H1 (cell line): ENCODE data around the gene RAB11A.
A peak's percentile ranks its signal among the peaks of the same experiment; 100 is the strongest.

ENCODE experiments used
- BACH1 ChIP-seq: IDR thresholded peaks from 2 replicates; pipeline ENCODE4 v1.6.1; 2012; ENCODE audit warnings: low read length, improper control_type of control experiment
- CEBPB ChIP-seq: IDR thresholded peaks from 2 replicates; pipeline ENCODE4 v1.6.1; 2012; ENCODE audit warnings: low read depth, low read length
- CTCF ChIP-seq, 3 experiments: IDR thresholded peaks; 1 replicate in 2 of 3; 2 replicates in 1 of 3; pipeline versions ENCODE4 v1.5.1 to v1.6.1; 2011; ENCODE audit warnings: low read length in 3 of 3, mild to moderate bottlenecking in 3 of 3, inconsistent platforms in 2 of 3, low read depth in 1 of 3, moderate library complexity in 1 of 3; ENCODE audit not compliant: insufficient read depth in 1 of 3; ENCODE audit errors: control extremely low read depth in 1 of 3
- EZH2 ChIP-seq: fragments of 200-600 bp; sonication (generic); IDR thresholded peaks from 2 replicates; pipeline ENCODE4 v1.7.1; 2012; ENCODE audit warnings: low read depth, mild to moderate bottlenecking, moderate library complexity, low read length, inconsistent platforms; ENCODE audit not compliant: severe bottlenecking
- GTF2F1 ChIP-seq: IDR thresholded peaks from 2 replicates; pipeline ENCODE4 v1.6.1; 2012; ENCODE audit warnings: low read depth, low read length, improper control_type of control experiment, borderline replicate concordance
- HDAC6 ChIP-seq: IDR thresholded peaks from one replicate; pipeline ENCODE4 v1.7.1; 2012; ENCODE audit warnings: low read depth, mild to moderate bottlenecking, inconsistent platforms, low read length, moderate library complexity
- MAX ChIP-seq: IDR thresholded peaks from 2 replicates; pipeline ENCODE4 v1.6.1; 2012; ENCODE audit warnings: inconsistent platforms
- NRF1 ChIP-seq: IDR thresholded peaks from 2 replicates; pipeline ENCODE4 v1.6.1; 2011; ENCODE audit warnings: mild to moderate bottlenecking, low read depth, low read length, improper control_type of control experiment
- POLR2A ChIP-seq, 2 experiments: IDR thresholded peaks; 1 replicate in 1 of 2; 2 replicates in 1 of 2; pipeline ENCODE4 v1.6.1; 2011; ENCODE audit warnings: low read depth in 2 of 2, low read length in 2 of 2, mild to moderate bottlenecking in 2 of 2; ENCODE audit errors: control extremely low read depth in 1 of 2
- POLR2AphosphoS5 ChIP-seq: IDR thresholded peaks from 2 replicates; pipeline ENCODE4 v1.6.1; 2011; ENCODE audit warnings: low read depth, low read length
- SIN3A ChIP-seq, 2 experiments: IDR thresholded peaks in 1 of 2; conservative IDR thresholded peaks in 1 of 2; 2 replicates each; pipeline ENCODE4 v1.6.1; 2011 to 2012; ENCODE audit warnings: low read length in 2 of 2, improper control_type of control experiment in 1 of 2, low read depth in 1 of 2, mild to moderate bottlenecking in 1 of 2
- TAF1 ChIP-seq: IDR thresholded peaks from 2 replicates; pipeline ENCODE4 v1.6.1; 2011; ENCODE audit warnings: mild to moderate bottlenecking, low read depth, low read length
- USF2 ChIP-seq: IDR thresholded peaks from 2 replicates; pipeline ENCODE4 v1.6.1; 2011; ENCODE audit warnings: low read length, improper control_type of control experiment

GRCh38 chr15:65856821-65857455, 12.4 kb upstream of the RAB11A start:
- TF ChIP-seq NRF1 (no peak), EZH2 (no peak), CEBPB (no peak), SIN3A (conservative IDR thresholded peaks at IDR 0.05 in 1 of 2, IDR thresholded peaks at IDR 0.05 in 1 of 2; ENCODE audit: low read depth in 1 of 2, low read length in 2 of 2) (no peak), POLR2A (IDR thresholded peaks at IDR 0.05; ENCODE audit: control extremely low read depth in 1 of 2, low read depth in 2 of 2, low read length in 2 of 2) (no peak), POLR2AphosphoS5 (no peak), USF2 (no peak), TAF1 (no peak), MAX (no peak), CTCF (IDR thresholded peaks at IDR 0.05; ENCODE audit: control extremely low read depth in 1 of 3, insufficient read depth in 1 of 3, low read depth in 1 of 3, low read length in 3 of 3) (peak; percentile 72 to 90 (median 89)), BACH1 (no peak), HDAC6 (no peak), GTF2F1 (no peak)
